Testis (tissue), 3 donors: ENCODE data around the gene ZNF689. TPM values are rescaled to one million over a fixed set of nuclear protein-coding genes. Genes with fewer than 3 reads are reported as not detected.
A peak's percentile ranks its signal among the peaks of the same experiment; 100 is the strongest.

Experiments
- DNase-seq: peaks from one replicate; pipeline ENCODE4 v3.0.0-alpha.2; 2019
- H3K27ac ChIP-seq, 2 donors: fragments of 200-600 bp; sonication (generic); one replicate each; pipeline ENCODE4 v1.5.1; 2019
- H3K27me3 ChIP-seq: fragments of 200-600 bp; sonication (generic); one replicate; pipeline ENCODE4 v1.5.1; 2019
- H3K36me3 ChIP-seq: fragments of 200-600 bp; sonication (generic); one replicate; pipeline ENCODE4 v1.5.1; 2017; ENCODE audit warnings: low read depth; ENCODE audit errors: missing control alignments
- H3K4me1 ChIP-seq: fragments of 200-600 bp; sonication (generic); one replicate; pipeline ENCODE4 v1.5.1; 2019
- H3K4me3 ChIP-seq, 2 donors: fragments of 200-600 bp; sonication (generic); one replicate each; pipeline ENCODE4 v1.5.1; 2017 to 2019
- H3K9me3 ChIP-seq: fragments of 200-600 bp; sonication (generic); one replicate; pipeline ENCODE4 v1.5.1; 2017
- POLR2A ChIP-seq: fragments of 450-650 bp; IDR thresholded peaks from one replicate; pipeline ENCODE4 v1.6.1; 2017; ENCODE audit warnings: antibody characterized with exemption, mild to moderate bottlenecking, moderate library complexity
- WGBS, 2 donors: methylation state at CpG; one replicate each; pipeline ENCODE4 v1.1.5; 2018; 5-methylcytosine and 5-hydroxymethylcytosine counted together
- intact Hi-C: fragments of 100-400 bp; cut with DNase I; formaldehyde crosslinking; loops from one replicate; pipeline ENCODE4 v1.15.1; 2023; ENCODE audit warnings: low total_unique reads
- polyA plus RNA-seq: library from polyadenylated mRNA; stranded (reverse); fragments of 350-450 nt; fragmentation: Illumina TruSeq; extraction: RNeasy Lipid Tissue Mini Kit (QIAGEN cat#74804); gene quantifications from one replicate; pipeline ENCODE4 v1.2.3, GENCODE V29; 2014; ENCODE audit warnings: low read depth, low replicate concordance; ENCODE audit not compliant: insufficient read depth
- total RNA-seq, 2 donors: library from RNA; depleted of rRNA; stranded (reverse); fragments of >200 nt; gene quantifications; one replicate each; pipeline ENCODE4 v1.2.3, GENCODE V29; 2016
- TF ChIP-seq, protein P1 (sequence below), 3 experiments: fragments of 450-650 bp in 2 of 3; fragments of 200-600 bp in 1 of 3; sonication (generic) in 1 of 3; IDR thresholded peaks; one replicate each; pipeline ENCODE4 v1.5.1; 2016 to 2019; ENCODE audit warnings: antibody characterized with exemption in 3 of 3, mild to moderate bottlenecking in 2 of 3, moderate library complexity in 1 of 3

Gene ZNF689
- total and polyA plus RNA-seq, 3 donors from 2014 or later, result 33.0 to 82.7 (median 41.3) TPM

GRCh38 chr16:30652718-30653117 is 42.5 kb upstream of the ZNF689 start:
- no peak for DNase-seq
- 91 to 94% methylated on average over 18 of the region's 18 CpGs for WGBS, 2 donors
- Histone ChIP-seq H3K27me3 (no peaks in the 10 kb centered on the region), H3K4me1 (peaks cover 23% of the 10 kb centered on the region), H3K27ac (no peak overlapping the region), H3K4me3 (no peak overlapping the region), H3K36me3 (no peaks in the 10 kb centered on the region), H3K9me3 (no peaks in the 10 kb centered on the region)
- no peak for TF ChIP-seq POLR2A
- TF ChIP-seq, protein P1, sequence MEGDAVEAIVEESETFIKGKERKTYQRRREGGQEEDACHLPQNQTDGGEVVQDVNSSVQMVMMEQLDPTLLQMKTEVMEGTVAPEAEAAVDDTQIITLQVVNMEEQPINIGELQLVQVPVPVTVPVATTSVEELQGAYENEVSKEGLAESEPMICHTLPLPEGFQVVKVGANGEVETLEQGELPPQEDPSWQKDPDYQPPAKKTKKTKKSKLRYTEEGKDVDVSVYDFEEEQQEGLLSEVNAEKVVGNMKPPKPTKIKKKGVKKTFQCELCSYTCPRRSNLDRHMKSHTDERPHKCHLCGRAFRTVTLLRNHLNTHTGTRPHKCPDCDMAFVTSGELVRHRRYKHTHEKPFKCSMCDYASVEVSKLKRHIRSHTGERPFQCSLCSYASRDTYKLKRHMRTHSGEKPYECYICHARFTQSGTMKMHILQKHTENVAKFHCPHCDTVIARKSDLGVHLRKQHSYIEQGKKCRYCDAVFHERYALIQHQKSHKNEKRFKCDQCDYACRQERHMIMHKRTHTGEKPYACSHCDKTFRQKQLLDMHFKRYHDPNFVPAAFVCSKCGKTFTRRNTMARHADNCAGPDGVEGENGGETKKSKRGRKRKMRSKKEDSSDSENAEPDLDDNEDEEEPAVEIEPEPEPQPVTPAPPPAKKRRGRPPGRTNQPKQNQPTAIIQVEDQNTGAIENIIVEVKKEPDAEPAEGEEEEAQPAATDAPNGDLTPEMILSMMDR (IDR thresholded peaks at IDR 0.05), result no peak
- intact Hi-C loops, result no loop called here

GRCh38 chr16:30652005-30652296 is 41.8 kb upstream of the ZNF689 start:
- peak overlapping the region; percentile 78 to 97 for H3K4me3 ChIP-seq
- H3K9me3 ChIP-seq, result no peaks in the 10 kb centered on the region
- H3K36me3 ChIP-seq, result no peaks in the 10 kb centered on the region
- no peaks in the 10 kb centered on the region for H3K27me3 ChIP-seq
- peak overlapping the region; percentile 92 to 95 for H3K27ac ChIP-seq
- intact Hi-C loops, result no loop called here
- WGBS, 2 donors, result 9 to 11% methylated on average over 2 of the region's 2 CpGs
- DNase-seq, result no peak
- peaks cover 17% of the 10 kb centered on the region for H3K4me1 ChIP-seq
- no peak for TF ChIP-seq POLR2A
- TF ChIP-seq, protein P1 (IDR thresholded peaks at IDR 0.05), result no peak

DNA sequence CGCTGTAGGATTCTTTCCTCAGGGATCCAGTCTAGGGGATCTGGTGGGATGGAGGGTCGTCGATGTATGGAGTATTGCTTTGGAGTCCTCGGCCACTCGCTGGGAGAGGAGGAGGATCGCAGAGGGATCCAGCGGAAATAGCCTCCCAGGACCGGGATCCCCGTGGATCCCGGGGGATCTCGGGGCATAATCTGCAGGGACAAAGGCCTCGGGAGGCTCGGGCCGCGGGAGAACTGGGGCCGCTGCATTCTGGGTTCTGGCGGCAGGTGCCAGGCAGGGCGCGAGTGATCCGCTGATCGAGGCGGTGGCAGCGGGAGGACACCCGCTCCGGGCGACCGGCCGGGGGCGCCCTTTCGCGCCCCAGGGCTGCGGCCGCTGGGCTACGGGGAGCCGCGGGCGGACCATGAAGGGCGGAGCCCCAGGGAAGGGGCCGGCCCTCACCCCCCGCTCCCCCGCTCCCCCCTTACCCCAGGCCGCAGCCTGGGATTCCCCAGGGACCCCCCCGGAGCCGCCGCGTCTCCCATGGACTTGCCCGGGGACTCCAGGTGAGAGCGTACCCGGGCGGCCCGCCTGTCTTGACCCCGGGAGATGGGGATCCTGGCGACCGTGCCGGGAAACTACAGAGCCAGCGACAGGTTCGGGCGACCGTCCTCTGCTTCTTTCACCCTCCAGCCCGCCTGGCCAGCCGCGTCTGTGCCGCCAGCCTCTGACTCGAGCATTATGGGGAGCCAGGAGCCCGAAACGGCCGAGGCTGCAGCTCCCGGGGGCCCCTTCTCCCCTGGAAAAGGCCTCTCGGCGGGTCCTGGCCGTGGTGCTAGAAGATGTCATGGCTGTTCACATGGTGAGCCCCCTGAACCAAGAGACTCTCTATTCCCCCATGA is 41.2 kb upstream of the ZNF689 start:
- peak overlapping the region; percentile 78 to 97 for H3K4me3 ChIP-seq
- no peaks in the 10 kb centered on the region for H3K27me3 ChIP-seq
- peak overlapping the region; percentile 92 to 95 for H3K27ac ChIP-seq
- TF ChIP-seq, protein P1 (IDR thresholded peaks at IDR 0.05), result peak in 2 of 3 experiments; percentile 63 to 70
- TF ChIP-seq POLR2A, result no peak
- 0% methylated on average over 12 to 50 of the region's 71 CpGs for WGBS, 2 donors
- H3K9me3 ChIP-seq, result no peaks in the 10 kb centered on the region
- peak; percentile 60 for DNase-seq
- H3K4me1 ChIP-seq, result peaks cover 12% of the 10 kb centered on the region
- intact Hi-C loops, result no loop called here
- H3K36me3 ChIP-seq, result no peaks in the 10 kb centered on the region

GRCh38 chr16:30650369-30651123 is 40.4 kb upstream of the ZNF689 start, which contains the start of gene PRR14:
PRR14 (plus strand) TSS chr16:30650960; CDS start chr16:30651646, 686 bp downstream.
- H3K27me3 ChIP-seq, result no peaks in the 10 kb centered on the region
- no peak for TF ChIP-seq POLR2A
- TF ChIP-seq, protein P1 (IDR thresholded peaks at IDR 0.05), result peak; percentile 17 to 80 (median 79)

More at GRCh38 chr16:30650369-30651123, 40.4 kb upstream of the ZNF689 start, which contains the start of gene PRR14:
- Histone ChIP-seq H3K9me3 (no peaks in the 10 kb centered on the region), H3K36me3 (no peaks in the 10 kb centered on the region), H3K4me3 (peak within 1 kb of the TSS; percentile 78 to 97), H3K27ac (peak within 1 kb of the TSS; percentile 92 to 95), H3K4me1 (peaks cover 12% of the 10 kb centered on the region)
- DNase-seq, result peak; percentile 100
- 1 to 2% methylated on average over 50 to 52 of the region's 53 CpGs for WGBS, 2 donors
- intact Hi-C loops, result no loop called here
